ENCODE results near the gene HS3ST3A1. TPM values are rescaled to one million over a fixed set of nuclear protein-coding genes. Genes with fewer than 3 reads are reported as not detected.

Gene HS3ST3A1
- total and polyA plus RNA-seq, 2 donors from 2014 or later = 1.2 to 2.2 TPM

GRCh38 chr17:13595599-13595899, 6.2 kb downstream of the HS3ST3A1 start:
- Histone ChIP-seq H3K4me3 (ENCODE audit: low read length in 3 of 3) (no peak overlapping the region), H3K27ac (ENCODE audit: low read depth in 2 of 2, low read length in 2 of 2) (no peak overlapping the region), H3K27me3 (ENCODE audit: control insufficient read depth, insufficient read depth, low read length) (no peaks in the 10 kb centered on the region), H3K36me3 (ENCODE audit: control insufficient read depth in 2 of 3, insufficient read depth in 3 of 3, low read length in 3 of 3) (no peaks in the 10 kb centered on the region), H3K9ac (ENCODE audit: low read length in 3 of 3) (no peak overlapping the region), H3K9me3 (ENCODE audit: control insufficient read depth in 2 of 3, insufficient read depth in 1 of 3, low read length in 3 of 3) (no peaks in the 10 kb centered on the region), H3K4me1 (ENCODE audit: control insufficient read depth in 2 of 3, insufficient read depth in 2 of 3, low read depth in 1 of 3, low read length in 3 of 3) (peaks cover 0 to 3% (median 0%) of the 10 kb centered on the region in 3 donors)
- FAIRE-seq (no peak), DNase-seq (peak in 1 of 5 donors; percentile 7)
- intact Hi-C loops (cut with DNase I) = loop anchor here (5.0 kb wide), 1 partner anchor 1332 kb away; no protein-coding TSS in a partner anchor
- no peak for TF ChIP-seq CTCF (IDR thresholded peaks at IDR 0.05; ENCODE audit: borderline replicate concordance, extremely low read depth, insufficient read depth)

DNA sequence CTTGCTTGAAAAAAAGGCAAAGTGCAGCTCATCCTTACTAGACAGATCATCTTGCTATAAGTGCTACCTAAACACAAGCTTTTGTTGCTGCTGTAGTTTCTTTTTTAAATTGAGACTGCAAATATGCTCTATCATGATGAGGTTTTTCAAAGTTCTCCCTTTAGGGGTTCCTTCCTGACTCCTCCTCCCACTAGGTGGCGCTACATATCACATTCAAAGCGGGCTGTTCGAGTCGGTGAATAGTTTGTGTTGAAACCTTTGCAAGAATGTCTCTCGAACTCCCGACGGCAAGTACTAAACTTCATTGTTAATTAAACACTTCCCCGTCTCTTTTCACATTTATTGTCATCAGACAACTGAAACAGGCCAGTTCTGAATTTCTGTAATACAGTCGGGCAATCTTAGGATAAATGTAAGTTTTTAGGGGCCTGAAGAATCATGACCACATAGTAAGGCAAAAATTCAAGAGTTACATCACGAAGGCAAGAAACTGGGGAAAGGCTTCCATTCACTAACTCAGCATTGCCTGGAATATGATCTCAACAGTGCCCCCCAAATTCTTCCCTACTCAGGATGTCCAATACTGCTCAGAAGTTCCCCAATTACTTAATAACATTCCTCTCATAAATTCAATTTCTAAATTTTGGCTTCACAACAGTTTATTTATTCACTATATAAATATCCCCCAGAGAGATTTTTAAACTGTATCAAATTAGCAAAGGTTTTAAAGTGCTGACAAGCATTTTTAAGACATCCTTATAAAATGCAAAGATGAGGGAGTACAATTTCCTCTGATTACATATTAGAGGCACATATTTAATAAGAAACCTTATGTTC, 6.7 kb downstream of the HS3ST3A1 start:
- peak; percentile 82 for TF ChIP-seq CTCF (IDR thresholded peaks at IDR 0.05; ENCODE audit: borderline replicate concordance, extremely low read depth, insufficient read depth)
- Histone ChIP-seq H3K36me3 (ENCODE audit: control insufficient read depth in 2 of 3, insufficient read depth in 3 of 3, low read length in 3 of 3) (no peaks in the 10 kb centered on the region), H3K27me3 (ENCODE audit: control insufficient read depth, insufficient read depth, low read length) (no peaks in the 10 kb centered on the region), H3K9ac (ENCODE audit: low read length in 3 of 3) (no peak overlapping the region), H3K27ac (ENCODE audit: low read depth in 2 of 2, low read length in 2 of 2) (no peak overlapping the region), H3K4me3 (ENCODE audit: low read length in 3 of 3) (no peak overlapping the region), H3K9me3 (ENCODE audit: control insufficient read depth in 2 of 3, insufficient read depth in 1 of 3, low read length in 3 of 3) (no peaks in the 10 kb centered on the region), H3K4me1 (ENCODE audit: control insufficient read depth in 2 of 3, insufficient read depth in 2 of 3, low read depth in 1 of 3, low read length in 3 of 3) (peaks cover 0 to 3% (median 0%) of the 10 kb centered on the region in 3 donors)
- peak; percentile 87 for FAIRE-seq
- intact Hi-C loops (cut with DNase I) = loop anchor here (5.0 kb wide), 1 partner anchor 1332 kb away; no protein-coding TSS in a partner anchor
- peak in 4 of 5 donors; percentile 82 to 94 (median 88) for DNase-seq

DNA sequence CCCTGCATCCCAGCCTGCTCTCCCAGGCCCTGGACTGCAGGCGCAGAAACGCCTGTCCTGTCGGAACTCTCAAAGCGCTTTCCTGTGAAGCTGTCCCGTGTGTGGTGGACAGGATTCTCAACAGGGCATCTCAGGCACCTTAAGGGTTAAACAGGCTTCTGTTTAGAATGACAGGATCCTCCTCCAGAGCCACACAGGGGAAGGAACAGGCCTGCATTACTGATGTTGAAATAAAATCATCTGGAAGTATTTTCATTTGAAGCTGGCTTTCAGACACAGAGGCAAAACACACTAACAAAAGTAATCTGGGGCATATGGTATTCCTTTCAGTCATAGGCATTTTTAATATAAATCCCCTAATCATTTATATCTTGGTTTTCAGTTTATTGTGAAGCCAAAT, 7.4 kb downstream of the HS3ST3A1 start:
- H3K9ac ChIP-seq (ENCODE audit: low read length in 3 of 3) = no peak overlapping the region
- DNase-seq = no peak

More for the DNA sequence above, 7.4 kb downstream of the HS3ST3A1 start:
- no peaks in the 10 kb centered on the region for H3K27me3 ChIP-seq (ENCODE audit: control insufficient read depth, insufficient read depth, low read length)
- no peak overlapping the region for H3K27ac ChIP-seq (ENCODE audit: low read depth in 2 of 2, low read length in 2 of 2)
- H3K36me3 ChIP-seq (ENCODE audit: control insufficient read depth in 2 of 3, insufficient read depth in 3 of 3, low read length in 3 of 3) = no peaks in the 10 kb centered on the region
- peaks cover 0 to 3% (median 0%) of the 10 kb centered on the region in 3 donors for H3K4me1 ChIP-seq (ENCODE audit: control insufficient read depth in 2 of 3, insufficient read depth in 2 of 3, low read depth in 1 of 3, low read length in 3 of 3)
- TF ChIP-seq CTCF (IDR thresholded peaks at IDR 0.05; ENCODE audit: borderline replicate concordance, extremely low read depth, insufficient read depth) = no peak
- intact Hi-C loops (cut with DNase I) = no loop called here
- H3K4me3 ChIP-seq (ENCODE audit: low read length in 3 of 3) = no peak overlapping the region
- FAIRE-seq = no peak
- H3K9me3 ChIP-seq (ENCODE audit: control insufficient read depth in 2 of 3, insufficient read depth in 1 of 3, low read length in 3 of 3) = no peaks in the 10 kb centered on the region
